Skeletal muscle tissue (tissue), 4 donors: ENCODE results near the gene RBBP5. TPM values are rescaled to one million over a fixed set of nuclear protein-coding genes. Genes with fewer than 3 reads are reported as not detected.

ENCODE experiments used
- H3K27ac ChIP-seq: one replicate; pipeline ENCODE4 v1.7.0; 2013; ENCODE audit warnings: mild to moderate bottlenecking, low read depth, low read length, inconsistent platforms
- H3K27me3 ChIP-seq, 3 donors: one replicate each; pipeline ENCODE4 v1.7.0; 2013; ENCODE audit warnings: low read length in 3 of 3; ENCODE audit not compliant: control insufficient read depth in 3 of 3, insufficient read depth in 3 of 3
- H3K36me3 ChIP-seq, 3 donors: one replicate each; pipeline ENCODE4 v1.7.0; 2013; ENCODE audit warnings: low read length in 3 of 3; ENCODE audit not compliant: control insufficient read depth in 3 of 3, insufficient read depth in 3 of 3
- H3K4me1 ChIP-seq, 3 donors: one replicate each; pipeline ENCODE4 v1.7.0; 2013; ENCODE audit warnings: low read length in 3 of 3, mild to moderate bottlenecking in 3 of 3; ENCODE audit not compliant: control insufficient read depth in 3 of 3, insufficient read depth in 3 of 3
- H3K4me3 ChIP-seq, 3 donors: one replicate each; pipeline ENCODE4 v1.7.0; 2013; ENCODE audit warnings: low read length in 3 of 3
- H3K9ac ChIP-seq, 3 donors: one replicate each; pipeline ENCODE4 v1.7.0; 2013; ENCODE audit warnings: low read length in 3 of 3, mild to moderate bottlenecking in 3 of 3, moderate library complexity in 2 of 3, low read depth in 1 of 3
- H3K9me3 ChIP-seq, 3 donors: one replicate each; pipeline ENCODE4 v1.7.0; 2013; ENCODE audit warnings: low read length in 3 of 3; ENCODE audit not compliant: control insufficient read depth in 3 of 3
- total RNA-seq: library from RNA; depleted of rRNA; stranded (reverse); fragments of >200 nt; gene quantifications from one replicate; pipeline ENCODE4 v1.2.3, GENCODE V29; 2014
- donor health status: Osteomylitis.

Gene RBBP5
- total RNA-seq, 1 donor from 2014 or later: 12.5 TPM

- H3K27ac ChIP-seq: no peak overlapping the region
- no peaks in the 10 kb centered on the region for H3K36me3 ChIP-seq
- no peaks in the 10 kb centered on the region for H3K9me3 ChIP-seq
- no peaks in the 10 kb centered on the region for H3K4me1 ChIP-seq
- H3K4me3 ChIP-seq: no peak overlapping the region
- peaks cover 0 to 4% (median 0%) of the 10 kb centered on the region in 3 donors for H3K27me3 ChIP-seq
- H3K9ac ChIP-seq: no peak overlapping the region
Observed at GRCh38 chr1:205069371-205070125, 52.2 kb downstream of the RBBP5 start.

DNA sequence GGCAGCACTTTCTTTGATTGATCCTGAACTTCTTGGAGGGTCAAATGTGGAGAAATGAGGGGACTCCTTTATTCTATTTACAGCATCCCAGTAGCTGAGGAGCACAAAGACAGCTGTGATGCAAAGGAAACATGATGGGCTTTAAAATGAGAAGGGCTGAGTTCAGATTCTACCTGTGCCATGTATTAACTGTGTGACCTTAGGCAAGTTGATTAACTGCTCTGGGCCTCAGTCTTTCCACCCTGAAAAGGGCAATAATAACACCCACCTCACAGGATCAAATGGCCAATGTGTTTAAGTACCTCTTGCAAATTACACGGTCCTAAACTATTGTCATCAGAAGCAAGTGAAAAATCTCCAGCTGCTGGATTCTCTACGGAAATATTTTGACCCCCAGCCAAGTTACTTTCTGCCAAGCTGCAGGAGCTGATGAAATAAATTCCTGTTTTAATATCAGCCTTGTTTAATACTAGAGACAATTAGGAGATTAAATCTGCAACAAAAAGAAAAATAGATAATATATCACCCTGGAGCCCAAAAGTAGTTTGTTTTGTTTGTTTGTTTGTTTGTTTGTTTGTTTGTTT, 53.2 kb downstream of the RBBP5 start:
- Histone ChIP-seq H3K4me1 (no peaks in the 10 kb centered on the region), H3K4me3 (no peak overlapping the region), H3K9me3 (no peaks in the 10 kb centered on the region), H3K27ac (no peak overlapping the region), H3K36me3 (no peaks in the 10 kb centered on the region), H3K9ac (no peak overlapping the region), H3K27me3 (peaks cover 0 to 4% (median 0%) of the 10 kb centered on the region in 3 donors)

DNA sequence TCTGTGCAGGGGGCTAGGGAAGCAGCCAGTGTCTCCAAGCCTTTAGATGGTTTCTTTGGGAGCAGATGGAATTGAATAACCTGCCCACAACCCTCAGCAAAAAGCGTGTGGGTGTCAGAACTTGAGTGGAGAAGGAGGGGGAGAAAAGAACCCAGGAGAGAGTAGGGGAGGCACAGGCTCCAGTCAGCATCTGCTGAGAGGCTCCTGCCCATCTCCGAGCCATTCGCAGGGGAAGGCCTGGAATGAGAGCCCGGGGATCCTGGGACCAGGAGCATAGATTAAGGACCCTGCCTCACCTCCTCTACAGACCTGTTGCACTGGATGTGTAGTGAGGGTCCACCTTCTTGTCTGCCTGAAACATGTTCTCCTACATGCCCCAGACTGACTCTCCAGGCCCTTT, 53.8 kb downstream of the RBBP5 start:
- Histone ChIP-seq H3K9me3 (no peaks in the 10 kb centered on the region), H3K4me3 (no peak overlapping the region), H3K27ac (no peak overlapping the region), H3K27me3 (peaks cover 0 to 4% (median 0%) of the 10 kb centered on the region in 3 donors), H3K9ac (no peak overlapping the region), H3K36me3 (no peaks in the 10 kb centered on the region), H3K4me1 (no peaks in the 10 kb centered on the region)

GRCh38 chr1:205067031-205067430, 54.7 kb downstream of the RBBP5 start:
- no peak overlapping the region for H3K4me3 ChIP-seq
- H3K4me1 ChIP-seq: peaks cover under 1 to 3% (median under 1%) of the 10 kb centered on the region in 3 donors
- peaks cover 0 to 4% (median 0%) of the 10 kb centered on the region in 3 donors for H3K27me3 ChIP-seq
- no peaks in the 10 kb centered on the region for H3K36me3 ChIP-seq
- H3K9me3 ChIP-seq: no peaks in the 10 kb centered on the region
- H3K9ac ChIP-seq: no peak overlapping the region
- no peak overlapping the region for H3K27ac ChIP-seq

GRCh38 chr1:205066141-205066818, 55.5 kb downstream of the RBBP5 start:
- H3K36me3 ChIP-seq: no peaks in the 10 kb centered on the region
- H3K9me3 ChIP-seq: no peaks in the 10 kb centered on the region
- H3K9ac ChIP-seq: no peak overlapping the region
- H3K27ac ChIP-seq: no peak overlapping the region
- H3K27me3 ChIP-seq: peaks cover 0 to 4% (median 0%) of the 10 kb centered on the region in 3 donors
- H3K4me1 ChIP-seq: peaks cover 6 to 8% (median 8%) of the 10 kb centered on the region in 3 donors
- H3K4me3 ChIP-seq: no peak overlapping the region

DNA sequence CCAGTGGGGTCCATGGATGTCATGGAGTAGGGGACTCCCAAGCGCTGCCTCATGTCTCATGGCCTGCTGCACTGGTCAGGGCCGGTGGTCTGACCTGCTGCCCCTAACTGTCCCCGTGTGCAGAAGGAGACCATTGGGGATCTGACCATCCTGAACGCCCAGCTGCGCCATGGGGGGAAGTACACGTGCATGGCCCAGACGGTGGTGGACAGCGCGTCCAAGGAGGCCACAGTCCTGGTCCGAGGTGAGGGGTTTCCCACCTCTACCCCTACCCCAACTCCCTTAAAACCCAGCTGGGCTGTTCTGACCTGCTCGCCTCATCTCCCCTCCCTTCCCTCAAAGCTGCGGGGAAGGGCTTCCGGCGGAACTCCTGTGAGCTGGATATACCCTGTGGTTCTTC, 56.1 kb downstream of the RBBP5 start:
- no peaks in the 10 kb centered on the region for H3K9me3 ChIP-seq
- H3K27ac ChIP-seq: no peak overlapping the region
- H3K36me3 ChIP-seq: no peaks in the 10 kb centered on the region

DNA sequence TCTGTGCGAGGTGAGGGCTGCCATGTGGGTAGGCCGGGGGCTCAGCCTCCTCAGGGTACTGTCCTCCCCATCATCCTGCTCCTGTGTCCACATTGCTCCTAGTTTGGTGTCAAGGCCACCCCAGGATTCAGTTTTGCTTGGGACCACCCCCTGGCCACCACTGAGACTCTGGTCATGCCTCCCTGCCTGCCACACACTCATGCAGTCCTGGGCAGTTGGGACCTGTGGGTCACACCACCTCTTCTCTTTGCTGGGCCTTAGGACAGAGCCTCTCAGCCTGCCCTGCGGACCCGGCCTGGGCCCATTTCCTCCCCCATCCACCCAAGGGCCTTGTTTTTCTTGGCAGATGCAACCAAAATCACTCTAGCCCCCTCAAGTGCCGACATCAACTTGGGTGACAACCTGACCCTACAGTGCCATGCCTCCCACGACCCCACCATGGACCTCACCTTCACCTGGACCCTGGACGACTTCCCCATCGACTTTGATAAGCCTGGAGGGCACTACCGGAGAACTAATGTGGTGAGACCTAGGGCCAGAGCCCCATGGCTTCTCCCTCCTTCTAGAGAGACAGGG, 56.9 kb downstream of the RBBP5 start:
- Histone ChIP-seq H3K9ac (no peak overlapping the region), H3K4me3 (no peak overlapping the region), H3K36me3 (no peaks in the 10 kb centered on the region), H3K4me1 (peaks cover 6 to 8% (median 8%) of the 10 kb centered on the region in 3 donors), H3K9me3 (no peaks in the 10 kb centered on the region), H3K27me3 (peaks cover 0 to 4% (median 0%) of the 10 kb centered on the region in 3 donors), H3K27ac (no peak overlapping the region)

More for the DNA sequence above, 56.1 kb downstream of the RBBP5 start:
- no peak overlapping the region for H3K4me3 ChIP-seq
- H3K4me1 ChIP-seq: peaks cover 6 to 8% (median 8%) of the 10 kb centered on the region in 3 donors
- H3K9ac ChIP-seq: no peak overlapping the region
- peaks cover 0 to 4% (median 0%) of the 10 kb centered on the region in 3 donors for H3K27me3 ChIP-seq

- H3K4me1 ChIP-seq: peaks cover 6 to 8% (median 8%) of the 10 kb centered on the region in 3 donors
- H3K9ac ChIP-seq: no peak overlapping the region
- no peak overlapping the region for H3K27ac ChIP-seq
- H3K4me3 ChIP-seq: no peak overlapping the region
- peaks cover 0 to 4% (median 0%) of the 10 kb centered on the region in 3 donors for H3K27me3 ChIP-seq
- H3K36me3 ChIP-seq: no peaks in the 10 kb centered on the region
- H3K9me3 ChIP-seq: no peaks in the 10 kb centered on the region
Observed at GRCh38 chr1:205064301-205064700, 57.5 kb downstream of the RBBP5 start.

DNA sequence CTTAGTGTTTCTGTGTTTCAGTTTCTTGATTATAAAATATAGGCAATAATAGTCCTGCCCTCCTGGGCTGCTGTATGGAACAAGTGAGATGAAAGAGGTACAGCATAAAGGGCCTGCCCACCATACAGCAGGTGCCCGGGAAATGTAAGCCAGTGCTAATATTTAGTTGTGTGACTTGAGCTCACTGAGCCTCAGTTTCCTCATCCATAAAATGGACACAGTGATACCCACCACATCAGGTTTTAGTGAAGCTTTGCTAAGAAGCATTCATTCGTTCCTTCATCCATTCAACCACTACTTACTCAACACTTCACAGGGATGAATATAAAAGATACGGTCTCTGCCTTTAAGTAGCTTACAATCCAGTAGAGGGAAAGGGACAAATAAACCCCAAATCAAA, 58.9 kb downstream of the RBBP5 start:
- Histone ChIP-seq H3K36me3 (no peaks in the 10 kb centered on the region), H3K4me1 (peaks cover 6 to 8% (median 8%) of the 10 kb centered on the region in 3 donors), H3K27ac (no peak overlapping the region), H3K4me3 (no peak overlapping the region), H3K27me3 (peaks cover 0 to 4% (median 0%) of the 10 kb centered on the region in 3 donors), H3K9ac (no peak overlapping the region), H3K9me3 (no peaks in the 10 kb centered on the region)
